Body of pancreas (tissue), 4 donors: Measurements from ENCODE around the gene EIF5A. TPM values are rescaled to one million over a fixed set of nuclear protein-coding genes. Genes with fewer than 3 reads are reported as not detected.

Experiments used
- ATAC-seq: fragments of 150-250 bp; one replicate; pipeline ENCODE4 v1.9.1; 2016
- DNase-seq, 4 donors: peaks; one replicate each; pipeline ENCODE4 v3.0.0-alpha.2; 2019
- H3K27ac ChIP-seq, 4 donors: fragments of 200-600 bp; sonication (generic); 1 replicate in 3 of 4; 2 replicates in 1 of 4; pipeline versions ENCODE4 v1.5.1 to v1.6.1; 2016 to 2019; ENCODE audit warnings: mild to moderate bottlenecking in 1 of 4, mixed read lengths in 1 of 4, moderate library complexity in 1 of 4
- H3K27me3 ChIP-seq, 2 donors: fragments of 200-600 bp; sonication (generic); one replicate each; pipeline ENCODE4 v1.6.0; 2016; ENCODE audit warnings: mild to moderate bottlenecking in 1 of 2
- H3K36me3 ChIP-seq, 2 donors: fragments of 200-600 bp; sonication (generic); replicated peaks in 1 of 2; 2 replicates each; pipeline ENCODE4 v1.5.1; 2016; ENCODE audit warnings: low read depth in 2 of 2; ENCODE audit not compliant: insufficient read depth in 1 of 2
- H3K4me1 ChIP-seq: fragments of 200-600 bp; sonication (generic); one replicate; pipeline ENCODE4 v1.6.0; 2016
- H3K4me3 ChIP-seq, 2 donors: fragments of 200-600 bp; sonication (generic); 1 replicate in 1 of 2; 2 replicates in 1 of 2; pipeline ENCODE4 v1.5.1; 2016 to 2019
- H3K9me3 ChIP-seq, 3 donors: fragments of 200-600 bp; sonication (generic); 1 replicate in 2 of 3; 2 replicates in 1 of 3; pipeline ENCODE4 v1.5.1; 2016
- CTCF ChIP-seq, 7 experiments: fragments of 450-650 bp in 4 of 7; fragments of 200-600 bp in 3 of 7; sonication (generic) in 3 of 7; IDR thresholded peaks; one replicate each; pipeline ENCODE4 v1.5.1; 2016 to 2019; ENCODE audit warnings: antibody characterized with exemption in 7 of 7
- POLR2A ChIP-seq, 3 donors: fragments of 450-650 bp; IDR thresholded peaks; one replicate each; pipeline ENCODE4 v1.6.1; 2016; ENCODE audit warnings: antibody characterized with exemption in 3 of 3, mild to moderate bottlenecking in 2 of 3
- WGBS, 2 donors: methylation state at CpG; one replicate each; pipeline ENCODE4 v1.1.5; 2017; 5-methylcytosine and 5-hydroxymethylcytosine counted together
- intact Hi-C: fragments of 100-400 bp; cut with DNase I; formaldehyde crosslinking; loops from one replicate; pipeline ENCODE4 v1.15.1; 2023
- total RNA-seq, 2 donors: library from RNA; depleted of rRNA; stranded (reverse); fragments of >200 nt; gene quantifications; one replicate each; pipeline ENCODE4 v1.1.0, GENCODE V29; 2016

The EIF5A gene
- total RNA-seq, 2 donors from 2014 or later = 97.0 to 134 TPM

GRCh38 chr17:7260651-7261378 lies 46.6 kb upstream of the EIF5A start:
- peak overlapping the region; percentile 89 to 100 (median 97) for H3K27ac ChIP-seq
- WGBS, 2 donors = 1 to 15% methylated on average over 8 to 54 of the region's 54 CpGs
- peak; percentile 86 to 90 (median 88) for DNase-seq
- TF ChIP-seq CTCF (IDR thresholded peaks at IDR 0.05) (no peak), POLR2A (IDR thresholded peaks at IDR 0.05) (peak; percentile 75 to 89 (median 83))
- no peaks in the 10 kb centered on the region for H3K27me3 ChIP-seq
- H3K4me3 ChIP-seq = peak overlapping the region; percentile 39 to 99
- H3K4me1 ChIP-seq = peaks cover 39% of the 10 kb centered on the region
- ATAC-seq = peak; percentile 64
- H3K9me3 ChIP-seq = no peaks in the 10 kb centered on the region
- peaks cover 0 to 4% of the 10 kb centered on the region in 2 donors for H3K36me3 ChIP-seq
- intact Hi-C loops = no loop called here

GRCh38 chr17:7261379-7262191 lies 45.8 kb upstream of the EIF5A start:
- peak; percentile 38 to 49 (median 45) for DNase-seq
- ATAC-seq = peak; percentile 22
- no peak for TF ChIP-seq CTCF (IDR thresholded peaks at IDR 0.05)
- no peak for TF ChIP-seq POLR2A (IDR thresholded peaks at IDR 0.05)
- Histone ChIP-seq H3K27ac (peak overlapping the region; percentile 89 to 100 (median 97)), H3K4me1 (peaks cover 39% of the 10 kb centered on the region), H3K27me3 (no peaks in the 10 kb centered on the region), H3K4me3 (peak overlapping the region; percentile 39 to 99), H3K36me3 (peaks cover 0 to 1% of the 10 kb centered on the region in 2 donors), H3K9me3 (no peaks in the 10 kb centered on the region)
- intact Hi-C loops = no loop called here
- WGBS, 2 donors = 3% methylated on average over 5 to 65 of the region's 71 CpGs

- DNase-seq = peak; percentile 94 to 97 (median 96)
- peak in 5 of 7 experiments; percentile 12 to 51 (median 40) for TF ChIP-seq CTCF (IDR thresholded peaks at IDR 0.05)
- peak; percentile 97 to 99 (median 99) for TF ChIP-seq POLR2A (IDR thresholded peaks at IDR 0.05)
- Histone ChIP-seq H3K27ac (peak within 1 kb of the TSS; percentile 89 to 100 (median 97)), H3K4me1 (peaks cover 39% of the 10 kb centered on the region), H3K9me3 (no peaks in the 10 kb centered on the region), H3K27me3 (no peaks in the 10 kb centered on the region), H3K4me3 (peak within 1 kb of the TSS; percentile 39 to 99), H3K36me3 (peaks cover 0 to under 1% of the 10 kb centered on the region in 2 donors)
- intact Hi-C loops = no loop called here
- peak; percentile 83 for ATAC-seq
- WGBS, 2 donors = 3 to 5% methylated on average over 22 to 63 of the region's 64 CpGs
These were observed 45.1 kb upstream of the EIF5A start, which contains the start of gene CLDN7 for GRCh38 chr17:7262192-7262934. Gene CLDN7, minus strand, starts transcription at chr17:7262478. Its CDS starts 435 bp downstream, at chr17:7262043.

GRCh38 chr17:7262935-7263800 lies 44.3 kb upstream of the EIF5A start:
- TF ChIP-seq CTCF (IDR thresholded peaks at IDR 0.05) (no peak), POLR2A (IDR thresholded peaks at IDR 0.05) (no peak)
- 8 to 10% methylated on average over 26 of the region's 26 CpGs for WGBS, 2 donors
- ATAC-seq = peak; percentile 3
- peak; percentile 68 to 78 (median 70) for DNase-seq
- H3K4me1 ChIP-seq = peaks cover 39% of the 10 kb centered on the region
- H3K4me3 ChIP-seq = peak overlapping the region; percentile 39 to 44
- intact Hi-C loops = no loop called here
- H3K9me3 ChIP-seq = no peaks in the 10 kb centered on the region
- H3K27me3 ChIP-seq = no peaks in the 10 kb centered on the region
- no peaks in the 10 kb centered on the region for H3K36me3 ChIP-seq
- peak overlapping the region; percentile 89 to 100 (median 97) for H3K27ac ChIP-seq
